ENCODE data around the gene LIPA.
A peak's percentile ranks its signal among the peaks of the same experiment; 100 is the strongest.

The LIPA gene

GRCh38 chr10:89238956-89239644 lies 12.5 kb downstream of the LIPA start:
- no peak for DNase-seq

- DNase-seq: no peak
Measured at GRCh38 chr10:89237849-89238248, 13.7 kb downstream of the LIPA start.

DNA sequence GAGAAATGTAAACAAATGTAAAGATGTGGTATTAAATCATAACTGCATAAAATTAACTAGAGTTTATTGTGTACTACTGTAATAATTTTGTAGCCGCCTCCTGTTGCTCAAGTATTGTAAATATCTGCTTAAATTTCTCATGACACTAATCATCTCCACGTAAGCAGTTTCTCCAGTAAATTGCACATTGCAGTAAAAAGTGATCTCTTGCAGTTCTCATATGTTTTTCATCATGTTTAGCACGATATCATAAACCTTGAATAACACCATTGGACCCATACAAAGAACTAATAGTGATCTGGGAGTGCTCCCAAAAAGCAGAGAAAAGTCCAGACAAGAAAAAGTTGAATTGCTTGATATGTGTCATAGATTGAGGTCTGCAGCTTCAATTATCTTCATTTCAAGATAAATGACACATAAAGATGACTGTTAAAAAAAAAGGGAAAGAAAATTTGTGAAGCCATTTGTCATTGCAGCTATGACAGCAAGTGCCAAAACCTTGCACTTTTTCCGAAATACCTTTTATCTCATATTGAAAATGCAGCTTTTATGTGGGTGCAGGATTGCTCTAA lies 15.3 kb downstream of the LIPA start:
- no peak for DNase-seq

DNA sequence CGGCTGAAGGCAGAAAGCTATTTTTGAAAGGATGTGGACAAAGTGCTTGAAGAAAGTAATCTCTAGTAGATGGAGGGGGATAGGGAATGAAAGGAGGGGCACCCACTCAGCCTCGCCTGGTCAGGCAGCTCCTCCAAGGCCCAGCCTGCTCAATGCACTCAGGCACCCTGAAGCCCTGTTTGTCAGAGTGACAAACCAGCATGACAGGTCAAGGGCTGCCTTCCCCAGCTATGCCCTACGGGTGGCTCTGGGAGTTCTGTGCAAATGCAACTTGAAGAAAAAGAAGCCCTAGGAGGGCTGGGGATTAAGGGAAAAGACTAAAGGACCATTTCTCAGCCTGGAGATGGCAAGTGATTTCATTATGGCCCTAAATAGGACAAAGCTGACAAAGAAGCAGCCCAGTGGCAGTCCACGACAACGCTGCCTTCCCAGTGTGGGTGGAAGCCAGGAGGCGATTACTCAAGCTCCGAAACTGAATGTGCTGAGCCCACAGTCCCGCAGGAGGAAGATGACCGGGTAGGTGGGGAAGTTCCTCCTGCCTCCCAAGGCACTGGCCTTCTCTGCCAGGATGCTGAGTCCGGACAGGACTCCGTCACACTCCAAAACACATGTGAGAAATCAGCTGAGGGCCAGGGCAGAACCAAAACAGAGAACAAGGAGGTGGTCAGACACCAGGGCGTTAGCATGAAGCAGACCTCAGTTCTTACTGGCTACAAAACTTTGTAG lies 16.3 kb downstream of the LIPA start:
- peak; percentile 53 for DNase-seq

- DNase-seq: no peak
Measured at GRCh38 chr10:89233033-89233432, 18.5 kb downstream of the LIPA start.

DNA sequence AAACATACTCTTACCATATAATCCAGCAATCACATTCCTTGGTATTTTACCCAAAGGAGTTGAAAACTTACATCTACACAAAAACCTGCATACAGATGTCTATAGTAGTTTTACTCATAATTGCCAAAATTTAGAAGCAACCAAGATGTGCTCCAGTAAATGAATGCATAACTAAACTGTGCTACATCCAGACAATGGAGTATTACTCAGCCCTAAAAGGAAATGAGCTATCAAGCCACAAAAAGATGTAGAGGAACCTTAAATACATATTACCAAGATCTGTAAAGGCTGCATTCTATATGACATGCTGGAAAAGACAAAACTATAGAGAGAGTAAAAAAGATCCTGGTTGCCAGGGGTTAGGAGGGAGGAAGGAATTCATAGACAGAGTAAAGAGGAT lies 22.6 kb downstream of the LIPA start:
- no peak for DNase-seq

GRCh38 chr10:89228146-89228545 lies 23.4 kb downstream of the LIPA start:
- no peak for DNase-seq

- no peak for DNase-seq
Measured at GRCh38 chr10:89226891-89227290, 24.7 kb downstream of the LIPA start.

- no peak for DNase-seq
Measured at GRCh38 chr10:89224739-89225443, 26.7 kb downstream of the LIPA start.

GRCh38 chr10:89221919-89222318 lies 29.7 kb downstream of the LIPA start:
- DNase-seq: no peak

DNA sequence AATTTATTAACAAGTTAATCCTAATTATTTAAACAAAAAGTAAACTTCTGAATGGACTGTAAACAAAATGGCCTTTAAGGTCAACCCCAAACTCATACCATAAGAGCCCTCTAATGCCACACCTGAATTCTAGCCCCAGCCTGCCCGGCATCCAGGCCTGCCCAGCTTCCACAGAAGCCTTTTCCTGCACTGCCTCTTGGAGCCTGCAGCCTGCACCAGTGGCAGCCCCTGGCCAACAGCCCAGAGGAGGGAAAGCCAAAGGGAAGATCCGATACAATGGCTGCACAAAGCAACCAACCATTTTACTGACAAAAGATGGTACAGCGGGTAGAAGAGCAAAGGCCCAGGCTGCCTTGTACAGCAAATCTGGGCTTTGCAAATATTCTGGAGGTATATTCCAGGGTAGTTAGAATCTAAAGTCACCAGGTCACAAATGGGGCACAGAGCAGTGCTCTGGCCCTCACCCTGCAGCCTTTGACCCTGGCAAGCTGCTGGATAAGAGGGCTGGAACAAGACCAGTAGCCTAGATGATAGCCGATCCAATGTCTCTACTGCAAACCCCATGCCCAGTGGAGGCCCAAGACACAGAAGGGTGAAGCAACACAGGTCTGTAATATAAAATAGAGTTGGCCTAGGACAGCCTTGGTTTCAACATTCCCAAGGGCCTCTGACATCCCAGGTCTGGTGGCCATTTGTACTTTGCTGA lies 31.9 kb downstream of the LIPA start:
- DNase-seq: no peak

GRCh38 chr10:89217057-89217990 lies 34.3 kb downstream of the LIPA start:
- peak; percentile 57 for DNase-seq

- no peak for DNase-seq
Measured at GRCh38 chr10:89216056-89216455, 35.5 kb downstream of the LIPA start.

DNA sequence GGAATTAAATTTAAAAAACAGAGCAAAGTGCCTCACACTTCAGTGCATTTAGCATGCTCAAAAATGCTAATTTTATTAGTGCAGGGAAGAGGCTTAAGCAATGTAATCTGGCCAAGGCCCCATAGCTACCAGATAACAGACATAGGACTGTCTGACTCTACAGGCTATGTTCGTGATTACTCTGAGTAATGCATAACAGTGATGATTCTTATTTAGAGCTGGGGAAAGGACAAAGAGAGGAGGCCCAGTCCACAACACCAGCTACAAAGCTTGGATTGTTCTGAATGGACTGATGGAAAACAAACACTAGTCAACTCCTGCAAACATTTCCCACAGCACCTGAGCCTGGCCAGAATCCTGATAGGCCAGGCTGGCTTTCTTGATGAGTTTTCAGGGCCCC lies 36.1 kb downstream of the LIPA start:
- DNase-seq: no peak

DNA sequence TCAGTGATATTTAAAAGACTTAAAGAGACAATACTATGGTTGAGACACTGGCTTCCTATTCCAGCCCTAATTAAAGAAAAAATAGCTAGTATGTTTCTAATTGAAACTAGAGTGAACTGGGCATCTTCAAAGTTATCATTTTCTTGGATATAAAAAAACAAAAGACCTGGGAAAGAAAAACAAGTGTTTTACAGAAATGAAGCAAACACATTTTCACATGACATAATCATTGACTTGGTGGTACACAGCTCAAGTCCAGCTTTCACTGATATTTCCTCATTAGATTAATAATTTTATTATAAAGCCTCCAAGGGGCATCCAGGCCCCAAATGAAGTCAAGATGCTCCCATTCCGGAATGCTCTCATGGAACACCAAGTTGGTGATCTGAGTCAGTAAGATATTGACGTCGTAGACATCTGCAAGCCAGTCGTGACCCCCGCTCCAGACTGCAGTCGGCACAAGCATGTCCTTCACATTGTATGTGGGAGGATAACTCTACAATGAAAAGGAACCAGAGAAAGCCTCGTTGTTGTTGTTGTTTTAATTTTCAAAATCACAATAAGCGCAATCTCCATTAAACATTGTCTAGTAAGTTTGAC lies 36.9 kb downstream of the LIPA start:
- DNase-seq: no peak

GRCh38 chr10:89213191-89213808 lies 38.3 kb downstream of the LIPA start:
- peak; percentile 26 for DNase-seq

- DNase-seq: no peak
Measured at GRCh38 chr10:89210794-89211425, 40.7 kb downstream of the LIPA start.

GRCh38 chr10:89209718-89210117 lies 41.9 kb downstream of the LIPA start:
- DNase-seq: no peak

- DNase-seq: no peak
Measured at GRCh38 chr10:89207801-89208551, 43.6 kb downstream of the LIPA start.
